ENCODE measurements around the gene TTC1. TPM values are rescaled to one million over a fixed set of nuclear protein-coding genes. Genes with fewer than 3 reads are reported as not detected.

TTC1 gene
- total RNA-seq, 4 donors from 2014 or later = 45.4 to 59.4 (median 49.8) TPM

DNA sequence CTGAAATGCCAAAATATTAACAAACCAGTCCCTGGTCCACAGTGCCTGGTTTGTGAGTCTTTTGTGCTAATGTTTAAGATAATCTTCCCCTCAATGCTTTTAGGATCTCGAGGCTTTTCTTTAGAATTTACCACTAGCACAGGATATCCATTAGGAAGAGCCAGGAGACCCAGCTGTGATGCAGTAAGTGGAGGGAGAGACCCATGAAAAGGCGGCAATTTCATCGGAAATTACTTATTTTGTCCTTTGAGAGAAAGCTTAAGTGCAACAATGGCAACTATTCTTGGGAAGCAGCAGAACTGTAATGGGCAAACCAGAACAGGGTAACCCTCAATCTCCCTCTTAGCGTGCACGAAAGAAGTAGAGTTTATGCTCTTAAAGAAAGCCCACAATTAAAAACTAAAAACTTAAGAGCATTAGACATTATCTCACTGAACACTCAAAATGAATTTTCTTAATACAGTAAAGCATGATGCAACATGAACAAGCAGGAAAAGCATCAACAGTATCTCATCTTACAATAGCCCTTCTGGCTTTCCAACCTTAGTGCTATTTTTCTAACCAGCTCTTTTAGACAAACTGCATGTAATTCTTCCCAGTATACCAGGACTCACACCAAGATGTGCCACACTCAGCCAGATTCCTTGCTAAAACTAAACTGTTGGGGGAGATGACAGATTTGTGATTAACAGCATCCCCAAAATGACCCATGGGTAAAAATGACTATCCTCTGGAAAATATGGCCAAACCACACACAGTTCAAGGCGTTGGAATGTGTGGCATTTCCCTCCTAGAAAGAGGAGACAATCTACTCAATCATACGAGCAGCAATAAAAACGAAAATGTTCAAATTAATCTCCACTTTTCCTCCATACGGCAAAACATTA lies 73.9 kb downstream of the TTC1 start:
- Histone ChIP-seq H3K36me3 (peaks cover 0 to 18% (median 2%) of the 10 kb centered on the region in 4 donors), H3K27me3 (no peaks in the 10 kb centered on the region), H3K4me1 (peaks cover 3 to 32% (median 24%) of the 10 kb centered on the region in 4 donors), H3K4me3 (no peak overlapping the region), H3K27ac (replicated peaks in 1 of 4) (peak overlapping the region in 2 of 4 donors; percentile 11 to 15), H3K9me3 (no peaks in the 10 kb centered on the region)
- 50% methylated on average over 9 of the region's 9 CpGs for WGBS
- TF ChIP-seq POLR2A (IDR thresholded peaks at IDR 0.05; ENCODE audit: low read depth) = no peak
- TF ChIP-seq POLR2AphosphoS5 (IDR thresholded peaks at IDR 0.05) = no peak
- no peak for TF ChIP-seq EP300 (IDR thresholded peaks at IDR 0.05)
- TF ChIP-seq, protein P1, sequence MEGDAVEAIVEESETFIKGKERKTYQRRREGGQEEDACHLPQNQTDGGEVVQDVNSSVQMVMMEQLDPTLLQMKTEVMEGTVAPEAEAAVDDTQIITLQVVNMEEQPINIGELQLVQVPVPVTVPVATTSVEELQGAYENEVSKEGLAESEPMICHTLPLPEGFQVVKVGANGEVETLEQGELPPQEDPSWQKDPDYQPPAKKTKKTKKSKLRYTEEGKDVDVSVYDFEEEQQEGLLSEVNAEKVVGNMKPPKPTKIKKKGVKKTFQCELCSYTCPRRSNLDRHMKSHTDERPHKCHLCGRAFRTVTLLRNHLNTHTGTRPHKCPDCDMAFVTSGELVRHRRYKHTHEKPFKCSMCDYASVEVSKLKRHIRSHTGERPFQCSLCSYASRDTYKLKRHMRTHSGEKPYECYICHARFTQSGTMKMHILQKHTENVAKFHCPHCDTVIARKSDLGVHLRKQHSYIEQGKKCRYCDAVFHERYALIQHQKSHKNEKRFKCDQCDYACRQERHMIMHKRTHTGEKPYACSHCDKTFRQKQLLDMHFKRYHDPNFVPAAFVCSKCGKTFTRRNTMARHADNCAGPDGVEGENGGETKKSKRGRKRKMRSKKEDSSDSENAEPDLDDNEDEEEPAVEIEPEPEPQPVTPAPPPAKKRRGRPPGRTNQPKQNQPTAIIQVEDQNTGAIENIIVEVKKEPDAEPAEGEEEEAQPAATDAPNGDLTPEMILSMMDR (IDR thresholded peaks at IDR 0.05) = no peak
- no peak for DNase-seq (ENCODE audit: extremely low spot score)
- intact Hi-C loops (cut with DNase I) = no loop called here

DNA sequence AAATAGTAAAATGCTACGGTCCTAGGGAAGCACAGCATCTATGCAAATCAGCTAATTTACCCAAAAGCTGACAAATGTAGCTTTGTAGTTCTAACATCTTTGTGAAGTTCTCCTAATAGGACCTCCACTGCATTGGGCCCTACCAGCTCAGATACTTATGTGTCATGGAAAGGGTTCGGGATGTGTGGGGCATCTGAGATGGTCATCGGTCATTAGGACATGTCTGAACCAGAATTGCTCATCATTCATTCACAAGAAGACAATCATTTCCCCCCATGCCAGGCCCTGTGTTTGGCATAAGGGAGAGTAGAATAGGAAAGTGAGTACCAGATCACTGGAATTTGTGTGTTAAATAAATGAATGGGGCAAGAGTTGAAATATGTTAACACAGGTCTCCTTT lies 74.6 kb downstream of the TTC1 start:
- intact Hi-C loops (cut with DNase I) = no loop called here
- H3K9me3 ChIP-seq = no peaks in the 10 kb centered on the region
- peak overlapping the region in 2 of 4 donors; percentile 11 to 15 for H3K27ac ChIP-seq (replicated peaks in 1 of 4)

DNA sequence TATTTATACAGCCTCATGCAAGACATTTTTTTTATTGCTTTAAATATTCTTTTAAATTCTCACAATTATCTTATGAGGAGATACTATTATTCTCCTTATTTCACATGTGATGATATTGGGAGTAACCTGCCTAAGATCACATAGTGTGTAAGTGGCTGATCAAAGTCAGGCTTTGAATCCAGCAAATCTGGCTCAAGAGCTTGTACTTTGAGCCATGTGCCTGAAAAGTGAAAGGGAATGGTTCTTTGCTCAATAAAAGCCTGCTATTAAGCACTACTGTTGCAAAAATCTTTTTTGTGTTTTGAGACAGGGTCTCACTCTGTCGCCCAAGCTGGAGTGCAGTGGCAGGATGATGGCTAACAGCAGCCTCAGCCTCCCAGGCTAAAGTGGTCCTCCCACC lies 75.2 kb downstream of the TTC1 start:
- no peak for DNase-seq (ENCODE audit: extremely low spot score)
- no peak overlapping the region for H3K4me3 ChIP-seq
- H3K27ac ChIP-seq (replicated peaks in 1 of 4) = no peak overlapping the region
- WGBS = 100% methylated on average over 1 of the region's 1 CpG
- peaks cover 0 to 6% (median 1%) of the 10 kb centered on the region in 4 donors for H3K36me3 ChIP-seq
- intact Hi-C loops (cut with DNase I) = no loop called here
- H3K27me3 ChIP-seq = no peaks in the 10 kb centered on the region
- TF ChIP-seq POLR2AphosphoS5 (IDR thresholded peaks at IDR 0.05) (no peak), EP300 (IDR thresholded peaks at IDR 0.05) (no peak), POLR2A (IDR thresholded peaks at IDR 0.05; ENCODE audit: low read depth) (no peak)
- TF ChIP-seq, protein P1 (IDR thresholded peaks at IDR 0.05) = no peak
- H3K4me1 ChIP-seq = peaks cover 3 to 24% (median 19%) of the 10 kb centered on the region in 4 donors
- no peaks in the 10 kb centered on the region for H3K9me3 ChIP-seq

More for the DNA sequence above, 74.6 kb downstream of the TTC1 start:
- H3K36me3 ChIP-seq = peaks cover 0 to 12% (median 1%) of the 10 kb centered on the region in 4 donors
- no peaks in the 10 kb centered on the region for H3K27me3 ChIP-seq
- no peak for DNase-seq (ENCODE audit: extremely low spot score)
- no peak for TF ChIP-seq EP300 (IDR thresholded peaks at IDR 0.05)
- TF ChIP-seq, protein P1 (IDR thresholded peaks at IDR 0.05) = no peak
- no peak for TF ChIP-seq POLR2A (IDR thresholded peaks at IDR 0.05; ENCODE audit: low read depth)
- no peak for TF ChIP-seq POLR2AphosphoS5 (IDR thresholded peaks at IDR 0.05)
- 57% methylated on average over 3 of the region's 3 CpGs for WGBS
- peaks cover 3 to 31% (median 24%) of the 10 kb centered on the region in 4 donors for H3K4me1 ChIP-seq
- H3K4me3 ChIP-seq = no peak overlapping the region

DNA sequence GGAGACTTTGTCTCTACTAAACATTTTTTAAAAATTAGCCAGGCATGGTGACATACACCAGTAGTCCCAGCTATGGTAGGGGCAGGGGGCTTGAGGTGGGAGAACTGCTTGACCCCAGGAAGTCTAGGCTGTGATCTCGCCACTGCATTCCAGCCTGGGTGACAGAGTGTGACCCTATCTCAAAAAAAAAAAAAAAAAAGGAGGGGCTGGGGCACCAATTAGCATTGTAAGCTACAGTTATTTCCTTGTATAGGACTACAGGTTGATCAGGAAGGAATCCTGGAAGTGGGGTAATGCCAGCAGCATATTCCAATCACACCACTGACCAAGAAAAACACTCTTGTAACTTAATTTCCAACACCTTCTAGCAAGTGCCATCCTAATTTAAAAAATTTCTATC lies 78.3 kb downstream of the TTC1 start:
- WGBS = 93% methylated on average over 1 of the region's 1 CpG
- intact Hi-C loops (cut with DNase I) = no loop called here
- Histone ChIP-seq H3K27me3 (no peaks in the 10 kb centered on the region), H3K27ac (replicated peaks in 1 of 4) (no peak overlapping the region), H3K4me1 (peaks cover 3 to 17% (median 15%) of the 10 kb centered on the region in 4 donors), H3K4me3 (no peak overlapping the region), H3K9me3 (no peaks in the 10 kb centered on the region), H3K36me3 (peaks cover 0 to 12% (median 6%) of the 10 kb centered on the region in 4 donors)
- DNase-seq (ENCODE audit: extremely low spot score) = no peak
- TF ChIP-seq, protein P1 (IDR thresholded peaks at IDR 0.05) = no peak
- TF ChIP-seq POLR2A (IDR thresholded peaks at IDR 0.05; ENCODE audit: low read depth) = no peak
- no peak for TF ChIP-seq EP300 (IDR thresholded peaks at IDR 0.05)
- no peak for TF ChIP-seq POLR2AphosphoS5 (IDR thresholded peaks at IDR 0.05)

All from esophagus muscularis mucosa (tissue), 4 donors.